ENCODE data around the gene NDUFB11. TPM values are rescaled to one million over a fixed set of nuclear protein-coding genes. Genes with fewer than 3 reads are reported as not detected.

Gene NDUFB11
- total RNA-seq, 1 experiment from 2014 or later: 78.9 TPM

DNA sequence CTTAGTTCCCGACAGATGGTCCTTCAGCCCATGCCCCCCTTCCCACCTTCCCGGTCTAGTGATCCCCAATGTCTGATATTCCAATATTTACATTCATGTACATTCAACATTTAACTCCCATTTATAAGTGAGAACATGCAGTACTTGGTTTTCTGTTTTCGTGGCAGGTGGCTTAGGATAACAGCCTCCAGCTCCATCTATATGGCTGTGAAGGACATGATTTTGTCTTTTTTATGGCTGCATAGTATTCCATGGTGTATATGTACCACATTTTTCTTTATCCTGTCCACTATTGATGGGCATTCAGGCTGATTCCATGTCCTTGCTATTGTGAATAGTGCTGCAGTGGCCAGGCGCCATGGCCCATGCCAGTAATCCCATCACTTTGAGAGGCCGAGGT lies 14.3 kb upstream of the NDUFB11 start:
- Histone ChIP-seq H4K20me1 (ENCODE audit: insufficient read depth) (no peaks in the 10 kb centered on the region), H3K36me3 (ENCODE audit: control insufficient read depth in 1 of 2, insufficient read depth in 2 of 2, low read length in 2 of 2) (peaks cover 0 to 4% of the 10 kb centered on the region in 2 experiments; a peak in 1 of 4 replicates), H3K4me3 (replicated peaks in 1 of 2; ENCODE audit: low read depth in 1 of 2, low read length in 2 of 2) (no peak overlapping the region), H3K79me2 (ENCODE audit: insufficient read depth, low read length) (peaks cover 85% of the 10 kb centered on the region), H3K4me2 (ENCODE audit: low read length) (no peak overlapping the region), H3K9ac (ENCODE audit: low read length) (no peak overlapping the region), H2AFZ (ENCODE audit: low read depth, low read length, poor library complexity, severe bottlenecking) (no peak overlapping the region), H3K9me2 (ENCODE audit: insufficient read depth) (no peaks in the 10 kb centered on the region), H3K27me3 (ENCODE audit: insufficient read depth, low read length) (no peaks in the 10 kb centered on the region), H3K4me1 (ENCODE audit: control insufficient read depth in 1 of 2, insufficient read depth in 2 of 2, low read length in 2 of 2) (no peaks in the 10 kb centered on the region), H3K27ac (ENCODE audit: low read depth, low read length) (no peak overlapping the region), H3K9me3 (ENCODE audit: control insufficient read depth in 1 of 2, insufficient read depth in 1 of 2, low read depth in 1 of 2, low read length in 2 of 2) (no peaks in the 10 kb centered on the region)
- TF ChIP-seq CBX3 (IDR thresholded peaks at IDR 0.05; ENCODE audit: low read depth): no peak
- TF ChIP-seq POLR2A (IDR thresholded peaks at IDR 0.05; ENCODE audit: borderline replicate concordance, extremely low read depth, insufficient read depth, insufficient read length): no peak
- no peak for TF ChIP-seq ZNF274 (IDR thresholded peaks at IDR 0.05; ENCODE audit: low read depth, low read length)
- no peak for TF ChIP-seq ZFX (IDR thresholded peaks at IDR 0.05)
- no peak for TF ChIP-seq RAD21 (IDR thresholded peaks at IDR 0.05; ENCODE audit: low read depth)
- TF ChIP-seq YY1 (IDR thresholded peaks at IDR 0.05; ENCODE audit: extremely low read depth, insufficient replicate concordance, low read depth, low read length): no peak
- TF ChIP-seq, protein P1, sequence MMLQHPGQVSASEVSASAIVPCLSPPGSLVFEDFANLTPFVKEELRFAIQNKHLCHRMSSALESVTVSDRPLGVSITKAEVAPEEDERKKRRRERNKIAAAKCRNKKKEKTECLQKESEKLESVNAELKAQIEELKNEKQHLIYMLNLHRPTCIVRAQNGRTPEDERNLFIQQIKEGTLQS (IDR thresholded peaks at IDR 0.05): no peak
- TF ChIP-seq, protein P2, sequence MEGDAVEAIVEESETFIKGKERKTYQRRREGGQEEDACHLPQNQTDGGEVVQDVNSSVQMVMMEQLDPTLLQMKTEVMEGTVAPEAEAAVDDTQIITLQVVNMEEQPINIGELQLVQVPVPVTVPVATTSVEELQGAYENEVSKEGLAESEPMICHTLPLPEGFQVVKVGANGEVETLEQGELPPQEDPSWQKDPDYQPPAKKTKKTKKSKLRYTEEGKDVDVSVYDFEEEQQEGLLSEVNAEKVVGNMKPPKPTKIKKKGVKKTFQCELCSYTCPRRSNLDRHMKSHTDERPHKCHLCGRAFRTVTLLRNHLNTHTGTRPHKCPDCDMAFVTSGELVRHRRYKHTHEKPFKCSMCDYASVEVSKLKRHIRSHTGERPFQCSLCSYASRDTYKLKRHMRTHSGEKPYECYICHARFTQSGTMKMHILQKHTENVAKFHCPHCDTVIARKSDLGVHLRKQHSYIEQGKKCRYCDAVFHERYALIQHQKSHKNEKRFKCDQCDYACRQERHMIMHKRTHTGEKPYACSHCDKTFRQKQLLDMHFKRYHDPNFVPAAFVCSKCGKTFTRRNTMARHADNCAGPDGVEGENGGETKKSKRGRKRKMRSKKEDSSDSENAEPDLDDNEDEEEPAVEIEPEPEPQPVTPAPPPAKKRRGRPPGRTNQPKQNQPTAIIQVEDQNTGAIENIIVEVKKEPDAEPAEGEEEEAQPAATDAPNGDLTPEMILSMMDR (IDR thresholded peaks at IDR 0.05 in 2 of 3, conservative IDR thresholded peaks at IDR 0.05 in 1 of 3; ENCODE audit: borderline replicate concordance in 1 of 3, insufficient read depth in 1 of 3, low read depth in 2 of 3, low read length in 2 of 3): no peak
- no peak for TF ChIP-seq POLR2AphosphoS5 (IDR thresholded peaks at IDR 0.05; ENCODE audit: low read depth, low read length)
- RAD21 ChIA-PET (ENCODE audit: low non-redundant PET in 1 of 2, low total read pairs in 2 of 2, uncharacterized antibody in 2 of 2, unreplicated experiment in 2 of 2): no interaction called here
- DNase-seq (ENCODE audit: low read depth, low spot score) (no peak), ATAC-seq (no peak)
- POLR2A ChIA-PET: no interaction called here
- intact Hi-C loops (cut with micrococcal nuclease): no loop called here
- no TSS peak for BruUV-seq (replicated peaks)
- CTCF ChIA-PET: no interaction called here
